IMR-90 (cell line): ENCODE measurements around the gene HRH1.

Experiments used
- BHLHE40 ChIP-seq: fragments of 150-350 bp; IDR thresholded peaks from 2 replicates; pipeline ENCODE4 v1.6.1; 2016; ENCODE audit warnings: mild to moderate bottlenecking, low read depth, low read length
- CHD1 ChIP-seq: IDR thresholded peaks from 2 replicates; pipeline ENCODE4 v1.6.1; 2012; ENCODE audit warnings: low read depth, low read length, improper control_type of control experiment
- FOS ChIP-seq: fragments of 150-350 bp; IDR thresholded peaks from 2 replicates; pipeline ENCODE4 v1.6.1; 2016; ENCODE audit warnings: low read depth, low read length
- MAFK ChIP-seq: IDR thresholded peaks from 2 replicates; pipeline ENCODE4 v1.6.1; 2012; ENCODE audit warnings: low read depth, low read length, improper control_type of control experiment
- MXI1 ChIP-seq: IDR thresholded peaks from 2 replicates; pipeline ENCODE4 v1.6.1; 2012; ENCODE audit warnings: low read depth, mild to moderate bottlenecking, low read length, moderate library complexity, borderline replicate concordance
- NFE2L2 ChIP-seq: fragments of 150-350 bp; IDR thresholded peaks from 2 replicates; pipeline ENCODE4 v1.6.1; 2016; ENCODE audit warnings: low read depth, mild to moderate bottlenecking, low read length
- POLR2A ChIP-seq: IDR thresholded peaks from 2 replicates; pipeline ENCODE4 v1.6.1; 2012; ENCODE audit warnings: mild to moderate bottlenecking, low read depth, low read length
- RAD21 ChIP-seq: IDR thresholded peaks from 2 replicates; pipeline ENCODE4 v1.6.1; 2012; ENCODE audit warnings: low read length, improper control_type of control experiment
- RCOR1 ChIP-seq: IDR thresholded peaks from 2 replicates; pipeline ENCODE4 v1.6.1; 2012; ENCODE audit warnings: mild to moderate bottlenecking, low read length, improper control_type of control experiment; ENCODE audit not compliant: insufficient replicate concordance
- RFX5 ChIP-seq: IDR thresholded peaks from 2 replicates; pipeline ENCODE4 v1.8.0; 2012; ENCODE audit warnings: low read depth, mild to moderate bottlenecking, low read length, moderate library complexity
- SMC3 ChIP-seq: fragments of 150-350 bp; IDR thresholded peaks from 2 replicates; pipeline ENCODE4 v1.6.1; 2016; ENCODE audit warnings: low read depth, mild to moderate bottlenecking, antibody characterized with exemption, low read length, moderate library complexity
- TF ChIP-seq, protein P1 (sequence below): conservative IDR thresholded peaks from 2 replicates; pipeline ENCODE4 v1.5.1; 2012; ENCODE audit warnings: mild to moderate bottlenecking, low read depth, low read length, improper control_type of control experiment
- TF ChIP-seq, protein P2 (sequence below): fragments of 150-350 bp; IDR thresholded peaks from 2 replicates; pipeline ENCODE4 v1.6.1; 2016; ENCODE audit warnings: low read depth, mild to moderate bottlenecking, low read length, moderate library complexity, borderline replicate concordance
- TF ChIP-seq, protein P3 (sequence below): fragments of 150-350 bp; IDR thresholded peaks from 2 replicates; pipeline ENCODE4 v1.6.1; 2017; ENCODE audit warnings: mild to moderate bottlenecking, antibody characterized with exemption, low read length, low read depth

DNA sequence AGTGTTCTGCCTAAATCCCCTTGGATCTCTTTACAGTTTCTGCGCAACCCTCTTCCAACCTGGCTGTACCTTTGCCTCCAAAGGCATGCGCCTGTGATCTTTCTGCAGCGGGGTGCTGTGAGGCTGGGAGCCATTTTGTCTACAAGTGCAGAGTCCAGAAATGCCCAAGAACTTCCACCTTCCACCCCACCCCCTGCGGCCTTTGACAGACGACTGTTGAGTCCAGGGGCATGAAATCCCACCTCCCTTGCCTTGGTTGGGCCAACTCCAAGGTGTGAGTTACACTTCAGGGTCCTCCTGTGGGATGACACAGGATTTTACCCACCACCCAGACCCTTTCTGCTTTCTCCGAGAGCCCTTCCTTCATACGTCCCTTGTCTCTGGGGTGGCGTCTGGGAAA lies 24.1 kb downstream of the HRH1 start:
- TF ChIP-seq CHD1 (no peak), BHLHE40 (no peak), RAD21 (no peak), SMC3 (no peak), POLR2A (no peak), RFX5 (no peak), RCOR1 (no peak), NFE2L2 (no peak), FOS (no peak), MXI1 (no peak), MAFK (no peak)
- TF ChIP-seq, protein P1, sequence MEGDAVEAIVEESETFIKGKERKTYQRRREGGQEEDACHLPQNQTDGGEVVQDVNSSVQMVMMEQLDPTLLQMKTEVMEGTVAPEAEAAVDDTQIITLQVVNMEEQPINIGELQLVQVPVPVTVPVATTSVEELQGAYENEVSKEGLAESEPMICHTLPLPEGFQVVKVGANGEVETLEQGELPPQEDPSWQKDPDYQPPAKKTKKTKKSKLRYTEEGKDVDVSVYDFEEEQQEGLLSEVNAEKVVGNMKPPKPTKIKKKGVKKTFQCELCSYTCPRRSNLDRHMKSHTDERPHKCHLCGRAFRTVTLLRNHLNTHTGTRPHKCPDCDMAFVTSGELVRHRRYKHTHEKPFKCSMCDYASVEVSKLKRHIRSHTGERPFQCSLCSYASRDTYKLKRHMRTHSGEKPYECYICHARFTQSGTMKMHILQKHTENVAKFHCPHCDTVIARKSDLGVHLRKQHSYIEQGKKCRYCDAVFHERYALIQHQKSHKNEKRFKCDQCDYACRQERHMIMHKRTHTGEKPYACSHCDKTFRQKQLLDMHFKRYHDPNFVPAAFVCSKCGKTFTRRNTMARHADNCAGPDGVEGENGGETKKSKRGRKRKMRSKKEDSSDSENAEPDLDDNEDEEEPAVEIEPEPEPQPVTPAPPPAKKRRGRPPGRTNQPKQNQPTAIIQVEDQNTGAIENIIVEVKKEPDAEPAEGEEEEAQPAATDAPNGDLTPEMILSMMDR = no peak
- TF ChIP-seq, protein P2, sequence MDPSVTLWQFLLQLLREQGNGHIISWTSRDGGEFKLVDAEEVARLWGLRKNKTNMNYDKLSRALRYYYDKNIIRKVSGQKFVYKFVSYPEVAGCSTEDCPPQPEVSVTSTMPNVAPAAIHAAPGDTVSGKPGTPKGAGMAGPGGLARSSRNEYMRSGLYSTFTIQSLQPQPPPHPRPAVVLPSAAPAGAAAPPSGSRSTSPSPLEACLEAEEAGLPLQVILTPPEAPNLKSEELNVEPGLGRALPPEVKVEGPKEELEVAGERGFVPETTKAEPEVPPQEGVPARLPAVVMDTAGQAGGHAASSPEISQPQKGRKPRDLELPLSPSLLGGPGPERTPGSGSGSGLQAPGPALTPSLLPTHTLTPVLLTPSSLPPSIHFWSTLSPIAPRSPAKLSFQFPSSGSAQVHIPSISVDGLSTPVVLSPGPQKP = no peak
- TF ChIP-seq, protein P3, sequence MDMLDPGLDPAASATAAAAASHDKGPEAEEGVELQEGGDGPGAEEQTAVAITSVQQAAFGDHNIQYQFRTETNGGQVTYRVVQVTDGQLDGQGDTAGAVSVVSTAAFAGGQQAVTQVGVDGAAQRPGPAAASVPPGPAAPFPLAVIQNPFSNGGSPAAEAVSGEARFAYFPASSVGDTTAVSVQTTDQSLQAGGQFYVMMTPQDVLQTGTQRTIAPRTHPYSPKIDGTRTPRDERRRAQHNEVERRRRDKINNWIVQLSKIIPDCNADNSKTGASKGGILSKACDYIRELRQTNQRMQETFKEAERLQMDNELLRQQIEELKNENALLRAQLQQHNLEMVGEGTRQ = no peak
